Stimulated activated naive CD8-positive, alpha-beta T cell treated with anti-CD3 and anti-CD28 coated beads, Interleukin-15, Interleukin-2, amounts not matched to agents 100 U/mL and 50 U/mL, for 24 hours (primary cell): ENCODE measurements around the gene SNRPB.
"Not testable (repeated sequence)": the region's sequence is repeated elsewhere in the genome, so short reads cannot be mapped to it uniquely, and the experiment has no call there.

Experiments
- ATAC-seq: fragments of 150-1000 bp; cut with Tn5 transposase; one replicate; pipeline ENCODE4 v1.10.0; 2021
- DNase-seq: peaks from one replicate; pipeline ENCODE4 v3.0.0; 2021

Gene SNRPB

GRCh38 chr20:2470423-2471193 lies at the start of gene SNRPB:
SNRPB (minus strand) TSS chr20:2470789; CDS start chr20:2470690, 99 bp downstream.
- peak; percentile 97 for ATAC-seq
- peak; percentile 95 for DNase-seq

- no peak for DNase-seq
- ATAC-seq = peak; percentile 45
Observed at GRCh38 chr20:2519115-2519809, 48.7 kb upstream of the SNRPB start.

- DNase-seq = no peak
- ATAC-seq = no peak
Observed at GRCh38 chr20:2518558-2518957, 48.0 kb upstream of the SNRPB start.

- DNase-seq = no peak
- ATAC-seq = no peak
Observed at GRCh38 chr20:2518096-2518495, 47.5 kb upstream of the SNRPB start.

- DNase-seq (no peak), ATAC-seq (no peak)
Observed at GRCh38 chr20:2516399-2516798, 45.8 kb upstream of the SNRPB start.

GRCh38 chr20:2515203-2515602 lies 44.6 kb upstream of the SNRPB start:
- no peak for ATAC-seq
- DNase-seq = no peak

- DNase-seq (no peak), ATAC-seq (no peak)
Observed at GRCh38 chr20:2509794-2510193, 39.2 kb upstream of the SNRPB start.

- ATAC-seq (no peak), DNase-seq (no peak)
Observed at GRCh38 chr20:2509468-2509781, 38.8 kb upstream of the SNRPB start.

GRCh38 chr20:2508631-2509467 lies 38.3 kb upstream of the SNRPB start, which contains the start of gene ZNF343:
ZNF343 (minus strand) TSS chr20:2508915; CDS start chr20:2493895, 15,020 bp downstream.
- ATAC-seq (peak; percentile 98), DNase-seq (peak; percentile 78)

GRCh38 chr20:2507875-2508630 lies 37.5 kb upstream of the SNRPB start:
- DNase-seq = no peak
- ATAC-seq = peak; percentile 4

- no peak for DNase-seq
- ATAC-seq = no peak
Observed at GRCh38 chr20:2507464-2507863, 36.9 kb upstream of the SNRPB start.

- DNase-seq, ATAC-seq: not testable (repeated sequence)
Observed at GRCh38 chr20:2506426-2506825, 35.8 kb upstream of the SNRPB start.

GRCh38 chr20:2504803-2505202 lies 34.2 kb upstream of the SNRPB start:
- ATAC-seq, DNase-seq: not testable (repeated sequence)

- DNase-seq, ATAC-seq: not testable (repeated sequence)
Observed at GRCh38 chr20:2502808-2503384, 32.3 kb upstream of the SNRPB start.

- ATAC-seq = no peak
- no peak for DNase-seq
Observed at GRCh38 chr20:2485661-2486060, 15.1 kb upstream of the SNRPB start.

GRCh38 chr20:2485080-2485479 lies 14.5 kb upstream of the SNRPB start:
- DNase-seq = no peak
- ATAC-seq = no peak

GRCh38 chr20:2483504-2483903 lies 12.9 kb upstream of the SNRPB start:
- ATAC-seq (no peak), DNase-seq (no peak)

GRCh38 chr20:2480381-2480780 lies 9.8 kb upstream of the SNRPB start:
- ATAC-seq (no peak), DNase-seq (no peak)

- DNase-seq (no peak), ATAC-seq (no peak)
Observed at GRCh38 chr20:2476742-2477615, 6.4 kb upstream of the SNRPB start.
